HEK293 (cell line): Measurements from ENCODE around the gene NT5C2.

Experiments used
- CTCF ChIA-PET: fragments of 350-600 bp; formaldehyde crosslinking; extraction: SDS; loops from one replicate; lab custom pipeline; 2021; ENCODE audit warnings: antibody characterized with exemption; lab: Yijun Ruan, JAX
- POLR2A ChIA-PET: fragments of 300-600 bp; formaldehyde crosslinking; extraction: SDS; loops from one replicate; lab custom pipeline; 2020; ENCODE audit warnings: antibody characterized with exemption, inconsistent platforms; lab: Yijun Ruan, JAX
- H3K27ac ChIP-seq: fragments of 200-500 bp; sonication (Bioruptor generic); 2 replicates; pipeline ENCODE4 v1.5.1; 2014; ENCODE audit warnings: low read depth, low read length, control low read depth, inconsistent platforms; ENCODE audit errors: extremely low read depth
- H3K36me3 ChIP-seq, 2 experiments: fragments of 200-500 bp in 1 of 2; sonication (Bioruptor generic) in 1 of 2; 1 replicate in 1 of 2; 2 replicates in 1 of 2; pipeline ENCODE4 v1.5.1; 2014 to 2017; ENCODE audit warnings: inconsistent platforms in 2 of 2, low read length in 2 of 2; ENCODE audit not compliant: control insufficient read depth in 2 of 2, insufficient read depth in 1 of 2
- H3K4me1 ChIP-seq: fragments of 200-500 bp; sonication (Bioruptor generic); 2 replicates; pipeline ENCODE4 v1.5.1; 2014; ENCODE audit warnings: mild to moderate bottlenecking, low read length, inconsistent platforms; ENCODE audit not compliant: control insufficient read depth, insufficient read depth
- H3K4me3 ChIP-seq: 2 replicates; pipeline ENCODE4 v1.5.1; 2011; ENCODE audit warnings: low read depth, mild to moderate bottlenecking, control low read depth, low read length, moderate library complexity
- H3K9me3 ChIP-seq: fragments of 200-500 bp; sonication (Bioruptor generic); 2 replicates; pipeline ENCODE4 v1.5.1; 2014; ENCODE audit warnings: low read depth, low read length, inconsistent platforms; ENCODE audit not compliant: control insufficient read depth, insufficient read depth
- GLI2 ChIP-seq: fragments of 450-650 bp; formaldehyde crosslinking; IDR thresholded peaks from 2 replicates; pipeline ENCODE4; 2017; ENCODE audit warnings: missing biosample characterization, missing genetic modification characterization, low read depth, borderline replicate concordance
- KLF10 ChIP-seq: fragments of 450-650 bp; IDR thresholded peaks from 2 replicates; pipeline ENCODE4 v1.5.1; 2018; ENCODE audit warnings: missing biosample characterization, mild to moderate bottlenecking, missing genetic modification characterization
- KLF8 ChIP-seq: fragments of 450-650 bp; formaldehyde crosslinking; IDR thresholded peaks from 2 replicates; pipeline ENCODE4 v1.5.1; 2016; ENCODE audit warnings: missing biosample characterization, missing genetic modification characterization
- MEIS1 ChIP-seq: sonication (generic); formaldehyde crosslinking; IDR thresholded peaks from 2 replicates; pipeline ENCODE4 v1.8.1; 2022; ENCODE audit warnings: missing genetic modification reagents, mild to moderate bottlenecking, borderline replicate concordance
- PBX3 ChIP-seq: sonication (generic); formaldehyde crosslinking; IDR thresholded peaks from 2 replicates; pipeline ENCODE4 v1.8.1; 2022; ENCODE audit warnings: mild to moderate bottlenecking, moderate library complexity, missing genetic modification reagents
- TCF7L2 ChIP-seq: IDR thresholded peaks from 2 replicates; pipeline ENCODE4 v1.6.1; 2011; ENCODE audit warnings: low read depth, mild to moderate bottlenecking, inconsistent platforms, low read length, moderate library complexity, borderline replicate concordance
- ZBTB20 ChIP-seq: fragments of 450-650 bp; formaldehyde crosslinking; IDR thresholded peaks from 2 replicates; pipeline ENCODE4 v1.5.1; 2016; ENCODE audit warnings: missing biosample characterization, missing genetic modification characterization
- ZFP69B ChIP-seq: fragments of 450-650 bp; formaldehyde crosslinking; IDR thresholded peaks from 2 replicates; pipeline ENCODE4 v1.5.1; 2016; ENCODE audit warnings: missing biosample characterization, missing genetic modification characterization
- ZNF114 ChIP-seq: fragments of 450-650 bp; formaldehyde crosslinking; IDR thresholded peaks from 2 replicates; pipeline ENCODE4 v1.5.0; 2017; ENCODE audit warnings: missing biosample characterization, missing genetic modification characterization
- ZNF174 ChIP-seq: fragments of 450-650 bp; formaldehyde crosslinking; IDR thresholded peaks from 2 replicates; pipeline ENCODE4 v1.5.0; 2017; ENCODE audit warnings: missing biosample characterization, mild to moderate bottlenecking, missing genetic modification characterization
- ZNF211 ChIP-seq: fragments of 450-650 bp; formaldehyde crosslinking; IDR thresholded peaks from 2 replicates; pipeline ENCODE4 v1.5.1; 2016; ENCODE audit warnings: low read depth, missing biosample characterization, missing genetic modification characterization
- ZNF214 ChIP-seq: fragments of 450-650 bp; formaldehyde crosslinking; IDR thresholded peaks from 2 replicates; pipeline ENCODE4 v1.5.1; 2017; ENCODE audit warnings: missing biosample characterization, mild to moderate bottlenecking, missing genetic modification characterization, borderline replicate concordance
- ZNF26 ChIP-seq: fragments of 450-650 bp; formaldehyde crosslinking; IDR thresholded peaks from 2 replicates; pipeline ENCODE4 v1.5.1; 2016; ENCODE audit warnings: missing biosample characterization, missing genetic modification characterization
- ZNF311 ChIP-seq: fragments of 450-650 bp; formaldehyde crosslinking; IDR thresholded peaks from 2 replicates; pipeline ENCODE4 v1.5.1; 2017; ENCODE audit warnings: missing biosample characterization, missing genetic modification characterization, borderline replicate concordance
- ZNF350 ChIP-seq: fragments of 450-650 bp; formaldehyde crosslinking; IDR thresholded peaks from 2 replicates; pipeline ENCODE4 v1.5.0; 2017; ENCODE audit warnings: missing biosample characterization, mild to moderate bottlenecking, missing genetic modification characterization
- ZNF394 ChIP-seq: fragments of 450-650 bp; formaldehyde crosslinking; IDR thresholded peaks from 2 replicates; pipeline ENCODE4 v1.5.1; 2016; ENCODE audit warnings: missing biosample characterization, missing genetic modification characterization, mild to moderate bottlenecking, moderate library complexity, borderline replicate concordance
- ZNF529 ChIP-seq: fragments of 450-650 bp; formaldehyde crosslinking; IDR thresholded peaks from 2 replicates; pipeline ENCODE4 v1.5.1; 2017; ENCODE audit warnings: missing genetic modification characterization, missing biosample characterization; ENCODE audit not compliant: insufficient replicate concordance
- ZNF544 ChIP-seq: fragments of 450-650 bp; formaldehyde crosslinking; IDR thresholded peaks from 2 replicates; pipeline ENCODE4 v1.5.0; 2017; ENCODE audit warnings: missing biosample characterization, missing genetic modification characterization
- ZNF571 ChIP-seq: fragments of 450-650 bp; formaldehyde crosslinking; IDR thresholded peaks from 2 replicates; pipeline ENCODE4 v1.5.0; 2017; ENCODE audit warnings: missing biosample characterization, missing genetic modification characterization
- ZNF658 ChIP-seq: fragments of 450-650 bp; formaldehyde crosslinking; IDR thresholded peaks from 2 replicates; pipeline ENCODE4; 2016; ENCODE audit warnings: missing biosample characterization, missing genetic modification characterization
- ZNF677 ChIP-seq: fragments of 450-650 bp; IDR thresholded peaks from 2 replicates; pipeline ENCODE4 v1.5.0; 2018; ENCODE audit warnings: missing biosample characterization, mild to moderate bottlenecking, missing genetic modification characterization, moderate library complexity
- ZNF768 ChIP-seq: fragments of 450-650 bp; formaldehyde crosslinking; IDR thresholded peaks from 2 replicates; pipeline ENCODE4 v1.5.1; 2018; ENCODE audit warnings: missing biosample characterization, mild to moderate bottlenecking, missing genetic modification characterization
- ZNF776 ChIP-seq: fragments of 450-650 bp; formaldehyde crosslinking; IDR thresholded peaks from 2 replicates; pipeline ENCODE4 v1.5.0; 2017; ENCODE audit warnings: missing biosample characterization, missing genetic modification characterization, borderline replicate concordance
- ZNF791 ChIP-seq: fragments of 450-650 bp; formaldehyde crosslinking; IDR thresholded peaks from 2 replicates; pipeline ENCODE4 v1.5.1; 2016; ENCODE audit warnings: missing biosample characterization, missing genetic modification characterization
- ZXDB ChIP-seq: fragments of 450-650 bp; formaldehyde crosslinking; IDR thresholded peaks from 2 replicates; pipeline ENCODE4 v1.5.1; 2016; ENCODE audit warnings: missing biosample characterization, missing genetic modification characterization
- TF ChIP-seq, protein P1 (sequence below): fragments of 450-650 bp; formaldehyde crosslinking; IDR thresholded peaks from 2 replicates; pipeline ENCODE4 v1.5.1; 2016; ENCODE audit warnings: missing biosample characterization, missing genetic modification characterization
- TF ChIP-seq, protein P2 (sequence below): fragments of 450-650 bp; formaldehyde crosslinking; IDR thresholded peaks from 2 replicates; pipeline ENCODE4 v1.5.1; 2016; ENCODE audit warnings: missing biosample characterization, missing genetic modification characterization
- TF ChIP-seq, protein P3 (sequence below): fragments of 450-650 bp; formaldehyde crosslinking; IDR thresholded peaks from 2 replicates; pipeline ENCODE4 v1.5.1; 2016; ENCODE audit warnings: missing biosample characterization, missing genetic modification characterization, low read depth

Gene NT5C2

GRCh38 chr10:103044942-103045489 is 148.1 kb downstream of the NT5C2 start:
- Histone ChIP-seq H3K9me3 (no peaks in the 10 kb centered on the region), H3K4me3 (no peak overlapping the region), H3K4me1 (no peaks in the 10 kb centered on the region), H3K27ac (no peak overlapping the region), H3K36me3 (no peaks in the 10 kb centered on the region)
- POLR2A ChIA-PET = no interaction called here
- TF ChIP-seq TCF7L2 = no peak
- TF ChIP-seq, protein P1, sequence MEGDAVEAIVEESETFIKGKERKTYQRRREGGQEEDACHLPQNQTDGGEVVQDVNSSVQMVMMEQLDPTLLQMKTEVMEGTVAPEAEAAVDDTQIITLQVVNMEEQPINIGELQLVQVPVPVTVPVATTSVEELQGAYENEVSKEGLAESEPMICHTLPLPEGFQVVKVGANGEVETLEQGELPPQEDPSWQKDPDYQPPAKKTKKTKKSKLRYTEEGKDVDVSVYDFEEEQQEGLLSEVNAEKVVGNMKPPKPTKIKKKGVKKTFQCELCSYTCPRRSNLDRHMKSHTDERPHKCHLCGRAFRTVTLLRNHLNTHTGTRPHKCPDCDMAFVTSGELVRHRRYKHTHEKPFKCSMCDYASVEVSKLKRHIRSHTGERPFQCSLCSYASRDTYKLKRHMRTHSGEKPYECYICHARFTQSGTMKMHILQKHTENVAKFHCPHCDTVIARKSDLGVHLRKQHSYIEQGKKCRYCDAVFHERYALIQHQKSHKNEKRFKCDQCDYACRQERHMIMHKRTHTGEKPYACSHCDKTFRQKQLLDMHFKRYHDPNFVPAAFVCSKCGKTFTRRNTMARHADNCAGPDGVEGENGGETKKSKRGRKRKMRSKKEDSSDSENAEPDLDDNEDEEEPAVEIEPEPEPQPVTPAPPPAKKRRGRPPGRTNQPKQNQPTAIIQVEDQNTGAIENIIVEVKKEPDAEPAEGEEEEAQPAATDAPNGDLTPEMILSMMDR (tag by site-specific recombination) = no peak
- TF ChIP-seq, protein P2, sequence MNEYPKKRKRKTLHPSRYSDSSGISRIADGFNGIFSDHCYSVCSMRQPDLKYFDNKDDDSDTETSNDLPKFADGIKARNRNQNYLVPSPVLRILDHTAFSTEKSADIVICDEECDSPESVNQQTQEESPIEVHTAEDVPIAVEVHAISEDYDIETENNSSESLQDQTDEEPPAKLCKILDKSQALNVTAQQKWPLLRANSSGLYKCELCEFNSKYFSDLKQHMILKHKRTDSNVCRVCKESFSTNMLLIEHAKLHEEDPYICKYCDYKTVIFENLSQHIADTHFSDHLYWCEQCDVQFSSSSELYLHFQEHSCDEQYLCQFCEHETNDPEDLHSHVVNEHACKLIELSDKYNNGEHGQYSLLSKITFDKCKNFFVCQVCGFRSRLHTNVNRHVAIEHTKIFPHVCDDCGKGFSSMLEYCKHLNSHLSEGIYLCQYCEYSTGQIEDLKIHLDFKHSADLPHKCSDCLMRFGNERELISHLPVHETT = no peak
- TF ChIP-seq ZBTB20 (tag by site-specific recombination) = no peak
- TF ChIP-seq, protein P3, sequence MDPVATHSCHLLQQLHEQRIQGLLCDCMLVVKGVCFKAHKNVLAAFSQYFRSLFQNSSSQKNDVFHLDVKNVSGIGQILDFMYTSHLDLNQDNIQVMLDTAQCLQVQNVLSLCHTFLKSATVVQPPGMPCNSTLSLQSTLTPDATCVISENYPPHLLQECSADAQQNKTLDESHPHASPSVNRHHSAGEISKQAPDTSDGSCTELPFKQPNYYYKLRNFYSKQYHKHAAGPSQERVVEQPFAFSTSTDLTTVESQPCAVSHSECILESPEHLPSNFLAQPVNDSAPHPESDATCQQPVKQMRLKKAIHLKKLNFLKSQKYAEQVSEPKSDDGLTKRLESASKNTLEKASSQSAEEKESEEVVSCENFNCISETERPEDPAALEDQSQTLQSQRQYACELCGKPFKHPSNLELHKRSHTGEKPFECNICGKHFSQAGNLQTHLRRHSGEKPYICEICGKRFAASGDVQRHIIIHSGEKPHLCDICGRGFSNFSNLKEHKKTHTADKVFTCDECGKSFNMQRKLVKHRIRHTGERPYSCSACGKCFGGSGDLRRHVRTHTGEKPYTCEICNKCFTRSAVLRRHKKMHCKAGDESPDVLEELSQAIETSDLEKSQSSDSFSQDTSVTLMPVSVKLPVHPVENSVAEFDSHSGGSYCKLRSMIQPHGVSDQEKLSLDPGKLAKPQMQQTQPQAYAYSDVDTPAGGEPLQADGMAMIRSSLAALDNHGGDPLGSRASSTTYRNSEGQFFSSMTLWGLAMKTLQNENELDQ (tag by site-specific recombination) = no peak
- TF ChIP-seq ZNF311 = no peak
- no peak for TF ChIP-seq ZNF350 (tag by site-specific recombination)
- no peak for TF ChIP-seq MEIS1 (CRISPR knock-in tag)
- no peak for TF ChIP-seq PBX3
- no peak for TF ChIP-seq KLF10 (tag by site-specific recombination)
- no peak for TF ChIP-seq ZNF544
- no peak for TF ChIP-seq ZNF174 (tag by site-specific recombination)
- no peak for TF ChIP-seq ZNF211
- no peak for TF ChIP-seq ZNF214
- no peak for TF ChIP-seq ZNF571 (tag by site-specific recombination)
- CTCF ChIA-PET = interaction anchor here (0.6 to 1.1 kb wide), 4 partner anchors 9 to 366 kb away, joined by 3 read pairs; no protein-coding TSS in a partner anchor

GRCh38 chr10:103042908-103043307 is 150.2 kb downstream of the NT5C2 start:
- no peak overlapping the region for H3K4me3 ChIP-seq
- no peaks in the 10 kb centered on the region for H3K36me3 ChIP-seq
- H3K27ac ChIP-seq = no peak overlapping the region
- H3K4me1 ChIP-seq = no peaks in the 10 kb centered on the region
- POLR2A ChIA-PET = no interaction called here
- no peaks in the 10 kb centered on the region for H3K9me3 ChIP-seq
- TF ChIP-seq KLF8 (tag by site-specific recombination) (no peak), GLI2 (tag by site-specific recombination) (no peak), ZNF114 (tag by site-specific recombination) (no peak), ZNF768 (tag by site-specific recombination) (no peak), ZFP69B (tag by site-specific recombination) (no peak), ZNF658 (tag by site-specific recombination) (no peak), ZXDB (tag by site-specific recombination) (no peak), ZNF791 (tag by site-specific recombination) (no peak), ZNF677 (tag by site-specific recombination) (no peak), ZNF26 (tag by site-specific recombination) (no peak), ZNF529 (tag by site-specific recombination) (no peak), ZNF394 (no peak), ZNF776 (no peak)
- TF ChIP-seq, all 188 proteins: peak for 0
- CTCF ChIA-PET = interaction anchor here (1.3 kb wide), 1 partner anchor 125 kb away, joined by 4 read pairs; the partner anchor contains the start of gene CNNM2
